Measurements from ENCODE around the gene ATP7B.

The ATP7B gene

DNA sequence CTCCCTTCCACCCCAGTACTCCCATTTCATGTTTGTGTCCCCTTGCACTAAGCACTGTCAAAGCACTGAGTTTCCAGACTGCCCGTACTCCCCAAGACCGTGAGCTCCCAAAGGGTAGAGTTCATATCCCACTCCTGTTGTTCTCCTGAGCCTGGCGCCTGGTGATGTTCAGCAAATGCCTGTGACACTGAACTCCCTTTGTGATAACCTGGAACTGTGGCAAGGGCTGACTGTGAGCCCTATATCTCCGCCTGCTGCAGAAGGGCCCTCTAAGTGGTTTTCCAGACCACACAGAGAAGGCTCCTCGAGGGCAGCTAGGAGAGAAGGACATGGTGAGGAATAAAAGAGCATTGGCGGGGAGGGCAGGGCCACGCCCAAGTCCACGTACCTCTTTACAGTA is 67.5 kb downstream of the ATP7B start:
- Mint-ChIP-seq H3K36me3 (ENCODE audit: insufficient read depth) (no peaks in the 10 kb centered on the region), H3K27me3 (peaks cover 29 to 47% of the 10 kb centered on the region in 2 donors), H3K27ac (no peak overlapping the region), H3K9me3 (no peaks in the 10 kb centered on the region), H3K4me3 (no peak overlapping the region), H3K4me1 (ENCODE audit: low read depth in 2 of 2) (peaks cover 0 to 23% of the 10 kb centered on the region in 2 donors)
- no peak for DNase-seq
- ATAC-seq (replicated peaks) = no peak

GRCh38 chr13:51942189-51942588 is 69.1 kb downstream of the ATP7B start:
- peaks cover 0 to 23% of the 10 kb centered on the region in 2 donors for H3K4me1 Mint-ChIP-seq (ENCODE audit: low read depth in 2 of 2)
- DNase-seq (no peak), ATAC-seq (replicated peaks) (peak; percentile 80)
- H3K9me3 Mint-ChIP-seq = no peaks in the 10 kb centered on the region
- H3K4me3 Mint-ChIP-seq = peak overlapping the region in 1 of 2 donors; percentile 62
- H3K27ac Mint-ChIP-seq = peak overlapping the region in 1 of 2 donors; percentile 19
- no peaks in the 10 kb centered on the region for H3K36me3 Mint-ChIP-seq (ENCODE audit: insufficient read depth)
- H3K27me3 Mint-ChIP-seq = peaks cover 29 to 58% of the 10 kb centered on the region in 2 donors

DNA sequence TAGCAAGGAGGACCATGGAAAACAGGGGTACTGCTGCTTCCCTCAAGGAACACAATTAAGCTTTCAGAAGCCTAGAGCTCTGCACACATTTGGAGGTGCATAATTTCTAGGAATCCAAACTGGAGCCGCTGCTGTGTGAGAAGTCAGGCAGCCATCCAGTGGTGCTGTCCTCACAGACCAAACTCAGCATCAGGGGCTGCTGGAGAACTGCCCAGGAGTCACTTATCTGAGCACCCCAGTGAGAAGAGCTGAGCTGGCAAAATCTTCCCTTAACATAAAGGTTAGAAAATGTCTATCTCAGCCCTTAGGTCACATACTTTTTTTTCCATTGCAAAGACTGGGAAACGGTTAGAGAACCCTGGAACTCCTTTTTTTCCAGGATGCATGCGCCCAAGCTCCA is 72.8 kb downstream of the ATP7B start:
- Mint-ChIP-seq H3K4me3 (no peak overlapping the region), H3K27ac (no peak overlapping the region), H3K4me1 (ENCODE audit: low read depth in 2 of 2) (peaks cover 0 to 18% of the 10 kb centered on the region in 2 donors), H3K36me3 (ENCODE audit: insufficient read depth) (no peaks in the 10 kb centered on the region), H3K9me3 (no peaks in the 10 kb centered on the region), H3K27me3 (peaks cover 14 to 27% of the 10 kb centered on the region in 2 donors)
- DNase-seq (no peak), ATAC-seq (replicated peaks) (no peak)

- Mint-ChIP-seq H3K36me3 (ENCODE audit: insufficient read depth) (no peaks in the 10 kb centered on the region), H3K27ac (peak overlapping the region in 1 of 2 donors; percentile 8), H3K4me1 (ENCODE audit: low read depth in 2 of 2) (peaks cover 0 to 12% of the 10 kb centered on the region in 2 donors), H3K27me3 (peaks cover 6 to 19% of the 10 kb centered on the region in 2 donors), H3K4me3 (no peak overlapping the region), H3K9me3 (no peaks in the 10 kb centered on the region)
- ATAC-seq (replicated peaks) (no peak), DNase-seq (no peak)
Measured at GRCh38 chr13:51937320-51938290, 73.6 kb downstream of the ATP7B start.

DNA sequence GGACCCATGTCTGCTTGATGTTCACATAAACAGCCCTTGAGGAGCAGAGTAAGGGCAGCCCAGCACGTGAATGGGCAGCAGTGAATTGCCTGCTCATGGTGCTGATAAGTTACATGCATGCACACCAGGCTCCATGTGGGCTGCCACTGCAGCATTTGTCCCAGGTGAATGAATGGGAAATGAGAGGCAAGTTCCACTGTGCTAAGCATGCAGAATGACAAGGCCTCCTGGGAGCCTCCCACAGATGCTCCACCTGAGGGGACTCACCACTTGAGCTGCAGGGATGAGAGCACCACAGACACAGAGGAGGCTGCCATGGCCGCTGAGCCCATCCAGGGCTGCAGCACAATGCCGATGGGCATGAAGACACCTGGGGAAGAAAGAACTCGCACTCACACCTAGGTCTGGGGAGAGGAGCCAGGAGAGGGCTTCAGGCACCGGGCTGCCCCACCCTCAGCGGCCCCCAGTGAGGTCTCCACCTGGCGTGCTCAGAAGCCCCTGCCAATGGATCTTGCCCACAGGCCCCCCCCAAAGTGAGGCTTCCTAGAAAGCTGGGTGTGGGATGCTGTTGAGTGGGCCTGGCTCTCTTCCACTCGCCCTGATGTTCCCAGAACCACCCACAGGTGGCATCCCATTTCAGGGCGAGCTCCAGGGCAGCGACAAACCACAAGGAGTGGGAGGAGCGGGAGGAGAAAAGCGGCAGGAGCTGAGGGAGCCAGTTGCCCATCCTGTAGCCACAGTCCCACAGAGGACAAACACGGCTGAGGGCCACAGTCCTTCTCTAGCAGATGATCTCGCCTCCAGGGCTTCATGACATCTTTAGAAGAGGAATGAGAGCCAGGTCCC is 75.7 kb downstream of the ATP7B start:
- no peaks in the 10 kb centered on the region for H3K9me3 Mint-ChIP-seq
- no peak for ATAC-seq (replicated peaks)
- no peak overlapping the region for H3K4me3 Mint-ChIP-seq

DNA sequence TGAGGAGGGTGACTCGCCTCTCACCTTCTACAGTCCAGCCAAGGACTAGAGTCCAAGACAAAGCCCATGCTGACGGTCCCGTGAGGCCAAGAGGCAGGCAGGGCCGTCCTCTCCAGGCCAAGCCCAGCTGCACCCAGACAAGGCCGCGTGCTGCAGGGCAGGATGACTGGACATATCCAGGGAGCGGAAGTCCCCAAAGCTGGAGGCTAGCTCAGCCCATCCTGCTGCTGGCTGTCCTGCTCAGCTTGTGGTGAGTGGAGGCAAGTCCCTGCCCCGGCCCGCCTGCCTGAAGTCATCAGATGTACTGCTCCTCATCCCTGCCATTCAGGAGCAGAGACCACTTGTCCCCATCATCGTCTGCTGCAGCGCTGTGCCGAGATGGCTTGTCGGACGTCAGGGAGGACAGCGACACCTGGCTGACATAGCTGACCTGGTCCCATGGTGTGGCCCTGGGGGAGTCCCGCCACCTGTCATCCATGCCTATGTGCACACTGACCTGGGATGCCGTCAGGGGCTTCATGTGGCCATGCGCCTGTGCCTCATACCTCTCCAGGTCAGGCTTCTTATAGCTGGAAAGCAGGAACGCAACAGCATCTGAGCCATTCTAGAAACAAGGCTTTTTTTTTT is 76.7 kb downstream of the ATP7B start:
- ATAC-seq (replicated peaks) (no peak), DNase-seq (no peak)
- Mint-ChIP-seq H3K4me1 (ENCODE audit: low read depth in 2 of 2) (peaks cover 0 to 4% of the 10 kb centered on the region in 2 donors), H3K9me3 (no peaks in the 10 kb centered on the region), H3K27ac (no peak overlapping the region), H3K4me3 (no peak overlapping the region), H3K27me3 (peaks cover 0 to 11% of the 10 kb centered on the region in 2 donors), H3K36me3 (ENCODE audit: insufficient read depth) (no peaks in the 10 kb centered on the region)

More for the DNA sequence above, 75.7 kb downstream of the ATP7B start:
- DNase-seq = no peak
- Mint-ChIP-seq H3K27ac (peak overlapping the region in 1 of 2 donors; percentile 51), H3K4me1 (ENCODE audit: low read depth in 2 of 2) (peaks cover 0 to 4% of the 10 kb centered on the region in 2 donors), H3K27me3 (peaks cover 0 to 11% of the 10 kb centered on the region in 2 donors), H3K36me3 (ENCODE audit: insufficient read depth) (no peaks in the 10 kb centered on the region)

DNA sequence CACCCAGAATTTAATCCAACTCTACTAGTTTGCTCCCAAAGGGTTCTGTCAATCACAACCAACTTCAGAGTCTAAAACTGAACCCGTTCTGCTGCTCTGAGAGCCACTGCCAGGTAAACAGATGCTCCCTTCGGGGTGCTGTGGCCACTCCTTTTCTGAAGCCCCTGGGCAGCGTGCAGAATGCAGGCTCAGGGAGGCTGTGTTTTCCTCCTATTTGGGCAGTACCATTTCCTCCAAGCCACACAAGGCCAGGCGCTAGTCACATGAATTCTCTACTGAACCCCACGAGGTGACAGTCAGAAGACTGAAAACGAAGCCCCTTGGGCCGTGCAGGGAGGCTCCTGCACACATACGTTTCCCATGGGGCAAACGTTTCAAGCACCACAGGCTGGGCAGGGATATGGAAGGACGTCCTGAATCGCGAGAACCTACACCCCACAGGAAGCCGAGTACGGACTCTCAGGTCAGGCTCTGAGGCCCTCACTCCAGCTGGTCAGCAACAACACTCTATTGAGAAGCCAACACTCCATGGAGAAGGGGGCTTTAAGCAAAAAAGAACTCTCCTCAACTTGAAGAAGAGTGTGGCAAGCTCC is 77.7 kb downstream of the ATP7B start:
- Mint-ChIP-seq H3K27ac (no peak overlapping the region), H3K27me3 (peaks cover 0 to 10% of the 10 kb centered on the region in 2 donors), H3K4me1 (ENCODE audit: low read depth in 2 of 2) (peaks cover 0 to 4% of the 10 kb centered on the region in 2 donors), H3K4me3 (no peak overlapping the region), H3K36me3 (ENCODE audit: insufficient read depth) (no peaks in the 10 kb centered on the region), H3K9me3 (no peaks in the 10 kb centered on the region)
- ATAC-seq (replicated peaks) = no peak
- no peak for DNase-seq

DNA sequence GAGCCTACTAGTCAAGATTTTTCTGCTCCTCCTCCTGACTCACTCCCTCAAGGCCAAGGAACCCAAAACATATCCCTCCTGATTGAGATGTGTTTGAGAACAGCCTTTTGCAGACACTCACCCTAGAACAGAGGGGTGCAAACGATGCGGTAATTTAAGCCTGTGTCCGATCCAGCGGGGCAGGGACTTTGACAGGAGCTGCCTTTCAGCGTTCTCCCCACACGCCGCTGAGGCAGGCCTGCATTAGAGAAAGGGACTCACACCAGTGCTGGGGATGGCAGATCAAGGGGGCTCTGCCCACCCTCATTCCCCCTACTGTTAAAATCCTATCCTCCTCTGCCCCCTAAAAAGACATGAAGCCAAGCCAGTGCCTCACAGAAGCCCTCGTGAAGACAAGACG is 79.0 kb downstream of the ATP7B start:
- H3K36me3 Mint-ChIP-seq (ENCODE audit: insufficient read depth) = peaks cover 3% of the 10 kb centered on the region
- H3K27ac Mint-ChIP-seq = no peak overlapping the region
- H3K4me1 Mint-ChIP-seq (ENCODE audit: low read depth in 2 of 2) = peaks cover 0 to 4% of the 10 kb centered on the region in 2 donors
- no peaks in the 10 kb centered on the region for H3K9me3 Mint-ChIP-seq
- DNase-seq = no peak
- no peak overlapping the region for H3K4me3 Mint-ChIP-seq
- ATAC-seq (replicated peaks) = no peak
- peaks cover 0 to 8% of the 10 kb centered on the region in 2 donors for H3K27me3 Mint-ChIP-seq

- Mint-ChIP-seq H3K4me3 (no peak overlapping the region), H3K27me3 (peaks cover 0 to 9% of the 10 kb centered on the region in 2 donors), H3K27ac (no peak overlapping the region), H3K4me1 (ENCODE audit: low read depth in 2 of 2) (peaks cover 0 to 4% of the 10 kb centered on the region in 2 donors), H3K9me3 (no peaks in the 10 kb centered on the region), H3K36me3 (ENCODE audit: insufficient read depth) (peaks cover 3% of the 10 kb centered on the region)
- no peak for DNase-seq
- no peak for ATAC-seq (replicated peaks)
Measured at GRCh38 chr13:51931606-51932005, 79.6 kb downstream of the ATP7B start.

DNA sequence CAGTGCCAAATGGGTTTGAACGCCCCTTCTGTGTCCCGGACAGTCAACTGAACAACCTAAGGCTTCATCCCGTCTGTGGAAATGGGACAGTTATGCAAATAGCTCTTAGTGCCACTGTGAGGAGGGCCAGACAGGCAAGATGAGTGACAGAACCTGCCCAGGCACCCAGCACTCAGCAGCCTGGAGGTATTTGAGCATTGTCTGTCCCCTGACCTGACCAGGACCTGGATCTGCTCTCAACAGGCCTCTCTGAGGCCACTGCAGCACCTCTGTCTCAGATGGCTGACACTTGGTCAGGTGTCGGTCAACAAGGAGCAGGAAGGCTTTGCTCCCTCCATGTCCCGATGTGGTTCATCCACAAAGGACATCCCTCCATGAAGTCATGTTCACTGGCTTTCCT is 81.6 kb downstream of the ATP7B start:
- no peak for ATAC-seq (replicated peaks)
- peaks cover 15 to 28% of the 10 kb centered on the region in 2 donors for H3K27me3 Mint-ChIP-seq
- no peaks in the 10 kb centered on the region for H3K4me1 Mint-ChIP-seq (ENCODE audit: low read depth in 2 of 2)
- peaks cover 3% of the 10 kb centered on the region for H3K36me3 Mint-ChIP-seq (ENCODE audit: insufficient read depth)
- H3K9me3 Mint-ChIP-seq = no peaks in the 10 kb centered on the region
- H3K27ac Mint-ChIP-seq = no peak overlapping the region
- H3K4me3 Mint-ChIP-seq = no peak overlapping the region
- DNase-seq = no peak

- Mint-ChIP-seq H3K27ac (no peak overlapping the region), H3K27me3 (peaks cover 24 to 42% of the 10 kb centered on the region in 2 donors), H3K4me1 (ENCODE audit: low read depth in 2 of 2) (no peaks in the 10 kb centered on the region), H3K9me3 (no peaks in the 10 kb centered on the region), H3K36me3 (ENCODE audit: insufficient read depth) (peaks cover 3% of the 10 kb centered on the region), H3K4me3 (no peak overlapping the region)
- ATAC-seq (replicated peaks) = no peak
- DNase-seq = no peak
Measured at GRCh38 chr13:51928231-51928630, 83.0 kb downstream of the ATP7B start.

GRCh38 chr13:51927129-51927528 is 84.1 kb downstream of the ATP7B start:
- peaks cover 3% of the 10 kb centered on the region for H3K36me3 Mint-ChIP-seq (ENCODE audit: insufficient read depth)

GRCh38 chr13:51926528-51926885 is 84.7 kb downstream of the ATP7B start:
- H3K27me3 Mint-ChIP-seq = peaks cover 29 to 46% of the 10 kb centered on the region in 2 donors
- DNase-seq (no peak), ATAC-seq (replicated peaks) (no peak)
- H3K36me3 Mint-ChIP-seq (ENCODE audit: insufficient read depth) = peaks cover 3% of the 10 kb centered on the region
- no peaks in the 10 kb centered on the region for H3K4me1 Mint-ChIP-seq (ENCODE audit: low read depth in 2 of 2)
- no peak overlapping the region for H3K4me3 Mint-ChIP-seq
- no peaks in the 10 kb centered on the region for H3K9me3 Mint-ChIP-seq
- no peak overlapping the region for H3K27ac Mint-ChIP-seq

More at GRCh38 chr13:51927129-51927528, 84.1 kb downstream of the ATP7B start:
- no peak overlapping the region for H3K4me3 Mint-ChIP-seq
- DNase-seq (no peak), ATAC-seq (replicated peaks) (no peak)
- no peaks in the 10 kb centered on the region for H3K4me1 Mint-ChIP-seq (ENCODE audit: low read depth in 2 of 2)
- no peaks in the 10 kb centered on the region for H3K9me3 Mint-ChIP-seq
- H3K27me3 Mint-ChIP-seq = peaks cover 24 to 46% of the 10 kb centered on the region in 2 donors
- H3K27ac Mint-ChIP-seq = no peak overlapping the region
